GM06990 (cell line): ENCODE results near the gene USP27X.

Experiments used
- DNase-seq: peaks from one replicate; pipeline ENCODE4 v3.0.0-alpha.2; 2011; ENCODE audit not compliant: insufficient read length; ENCODE audit errors: extremely low read depth
- H3K27me3 ChIP-seq: replicated peaks from 2 replicates; pipeline ENCODE4 v1.6.0; 2011; ENCODE audit warnings: low read length; ENCODE audit not compliant: control insufficient read depth, insufficient read depth
- H3K36me3 ChIP-seq: 2 replicates; pipeline ENCODE4 v1.5.1; 2011; ENCODE audit warnings: low read length; ENCODE audit not compliant: control insufficient read depth, insufficient read depth
- H3K4me3 ChIP-seq: replicated peaks from 2 replicates; pipeline ENCODE4 v1.5.1; 2011; ENCODE audit warnings: low read depth, mild to moderate bottlenecking, control low read depth, low read length
- CTCF ChIP-seq: IDR thresholded peaks from 2 replicates; pipeline ENCODE4 v1.5.1; 2011; ENCODE audit warnings: low read length, control low read depth, mild to moderate bottlenecking, inconsistent platforms; ENCODE audit not compliant: insufficient read depth, poor library complexity, severe bottlenecking

Gene USP27X

GRCh38 chrX:49930039-49930438, 50.8 kb downstream of the USP27X start:
- Histone ChIP-seq H3K36me3 (no peaks in the 10 kb centered on the region), H3K27me3 (no peaks in the 10 kb centered on the region), H3K4me3 (no peak overlapping the region)
- TF ChIP-seq CTCF, result no peak
- DNase-seq, result no peak
